ENCODE results near the gene UBALD2. TPM values are rescaled to one million over a fixed set of nuclear protein-coding genes. Genes with fewer than 3 reads are reported as not detected.

The UBALD2 gene
- total RNA-seq, 2 experiments from 2014 or later = 86.4 to 238 TPM

DNA sequence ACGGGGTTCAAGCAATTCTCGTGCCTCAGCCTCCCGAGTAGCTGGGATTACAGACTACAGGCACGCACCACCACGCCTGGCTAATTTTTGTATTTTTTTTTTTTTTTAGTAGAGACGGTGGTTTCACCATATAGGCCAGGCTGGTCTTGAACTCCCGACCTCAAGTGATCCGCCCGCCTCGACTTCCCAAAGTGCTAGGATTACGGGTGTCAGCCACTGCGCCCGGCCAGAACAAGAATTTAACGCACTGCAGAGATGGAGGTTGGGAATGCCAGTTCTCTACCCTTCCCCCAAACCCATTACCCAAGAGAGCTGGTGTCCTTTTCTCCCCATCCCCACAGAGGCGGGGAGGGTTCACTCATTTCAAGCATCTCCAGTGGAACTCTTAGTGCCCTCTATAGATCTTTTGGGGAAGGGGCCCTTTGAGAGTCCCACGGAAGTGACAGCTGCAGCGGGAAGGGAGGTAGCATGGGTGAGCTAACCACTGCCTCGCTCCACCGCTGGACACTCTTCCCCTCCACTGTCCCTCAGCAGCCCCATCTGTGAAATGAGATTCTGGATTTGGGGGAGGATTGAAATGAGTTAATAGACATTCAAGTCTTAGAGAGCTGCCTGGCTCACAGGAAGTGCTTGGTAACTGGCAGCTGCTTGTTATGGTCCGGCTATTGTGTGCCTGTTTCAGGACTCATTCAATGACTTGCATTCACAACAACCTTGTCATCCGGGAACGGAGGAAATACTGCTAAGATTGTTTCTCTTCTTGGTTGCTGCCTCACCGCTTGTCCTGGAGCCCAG lies 3.5 kb upstream of the UBALD2 start:
- Histone ChIP-seq H2AFZ (ENCODE audit: low read length) (peak overlapping the region; percentile 91), H3K9me2 (ENCODE audit: insufficient read depth, low read length) (no peaks in the 10 kb centered on the region), H3K4me3 (ENCODE audit: low read depth, low read length, poor library complexity, severe bottlenecking) (peak overlapping the region; percentile 49), H4K20me1 (ENCODE audit: insufficient read depth, low read length) (no peaks in the 10 kb centered on the region), H3K4me2 (ENCODE audit: low read length) (peak overlapping the region; percentile 70), H3K4me1 (ENCODE audit: insufficient read depth, low read length, poor library complexity, severe bottlenecking) (peaks cover 59% of the 10 kb centered on the region), H3K79me2 (ENCODE audit: insufficient read depth, low read depth, low read length) (peaks cover 11% of the 10 kb centered on the region), H3K9me3 (ENCODE audit: low read length) (no peaks in the 10 kb centered on the region), H3K27ac (ENCODE audit: low read depth, low read length, poor library complexity, severe bottlenecking) (peak overlapping the region; percentile 90), H3K36me3 (ENCODE audit: insufficient read depth, low read length) (peaks cover 5% of the 10 kb centered on the region)
- peak; percentile 86 for DNase-seq (ENCODE audit: low spot score)
- CTCF ChIA-PET (ENCODE audit: unreplicated experiment) = interaction anchor here (0.6 to 1.1 kb wide), 3 partner anchors 12 to 83 kb away, joined by 3 to 4 read pairs (median 3); no protein-coding TSS in a partner anchor
- POLR2A ChIA-PET = interaction anchor here (0.7 to 6.3 kb wide), 10 partner anchors 7 to 363 kb away, joined by 3 to 72 read pairs (median 5); partner anchors contain the start of gene SRP68
- BruUV-seq (replicated peaks) = no TSS peak
- TF ChIP-seq, protein P1, sequence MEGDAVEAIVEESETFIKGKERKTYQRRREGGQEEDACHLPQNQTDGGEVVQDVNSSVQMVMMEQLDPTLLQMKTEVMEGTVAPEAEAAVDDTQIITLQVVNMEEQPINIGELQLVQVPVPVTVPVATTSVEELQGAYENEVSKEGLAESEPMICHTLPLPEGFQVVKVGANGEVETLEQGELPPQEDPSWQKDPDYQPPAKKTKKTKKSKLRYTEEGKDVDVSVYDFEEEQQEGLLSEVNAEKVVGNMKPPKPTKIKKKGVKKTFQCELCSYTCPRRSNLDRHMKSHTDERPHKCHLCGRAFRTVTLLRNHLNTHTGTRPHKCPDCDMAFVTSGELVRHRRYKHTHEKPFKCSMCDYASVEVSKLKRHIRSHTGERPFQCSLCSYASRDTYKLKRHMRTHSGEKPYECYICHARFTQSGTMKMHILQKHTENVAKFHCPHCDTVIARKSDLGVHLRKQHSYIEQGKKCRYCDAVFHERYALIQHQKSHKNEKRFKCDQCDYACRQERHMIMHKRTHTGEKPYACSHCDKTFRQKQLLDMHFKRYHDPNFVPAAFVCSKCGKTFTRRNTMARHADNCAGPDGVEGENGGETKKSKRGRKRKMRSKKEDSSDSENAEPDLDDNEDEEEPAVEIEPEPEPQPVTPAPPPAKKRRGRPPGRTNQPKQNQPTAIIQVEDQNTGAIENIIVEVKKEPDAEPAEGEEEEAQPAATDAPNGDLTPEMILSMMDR (conservative IDR thresholded peaks at IDR 0.05; ENCODE audit: low read length) = peak; percentile 63
- no peak for TF ChIP-seq EZH2phosphoT487 (IDR thresholded peaks at IDR 0.05; ENCODE audit: borderline replicate concordance, low read depth, low read length)
- intact Hi-C loops (cut with micrococcal nuclease; ENCODE audit: unreplicated experiment) = loop anchor here (10.0 kb wide), 4 partner anchors 233 to 1203 kb away; partner anchors contain the start of genes MRPL38, RECQL5 and SAP30BP

DNA sequence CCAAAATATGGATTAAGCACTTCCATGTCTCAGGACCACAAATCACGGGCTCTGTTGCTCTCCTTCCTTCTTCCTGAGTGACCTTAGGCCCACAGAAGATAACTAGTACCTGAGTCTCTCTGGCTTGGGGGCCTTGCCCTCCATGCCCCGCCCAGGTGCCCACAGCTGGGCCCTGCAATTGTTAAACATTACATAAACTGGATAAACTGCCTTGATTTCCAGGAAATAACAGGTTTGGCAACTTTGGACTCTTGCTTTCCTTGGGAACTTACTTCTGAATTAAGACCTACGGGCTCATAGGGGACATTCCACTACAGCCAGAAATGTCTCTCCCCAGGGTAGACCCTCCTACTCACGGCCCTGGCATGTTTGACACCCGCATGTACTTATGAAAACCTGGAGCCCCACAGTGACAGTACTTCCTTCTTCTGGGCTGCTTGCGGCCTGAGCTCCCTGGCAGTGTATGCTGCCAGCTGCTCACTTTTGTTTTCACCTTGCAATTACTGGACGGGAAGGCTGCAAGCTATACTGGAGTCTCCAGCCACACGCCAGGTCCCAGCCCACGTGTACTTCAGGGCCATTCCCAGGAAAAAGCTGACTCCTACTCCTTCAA lies 2.3 kb upstream of the UBALD2 start:
- Histone ChIP-seq H3K4me1 (ENCODE audit: insufficient read depth, low read length, poor library complexity, severe bottlenecking) (peaks cover 71% of the 10 kb centered on the region), H3K9me3 (ENCODE audit: low read length) (no peaks in the 10 kb centered on the region), H2AFZ (ENCODE audit: low read length) (peak overlapping the region; percentile 91), H3K27ac (ENCODE audit: low read depth, low read length, poor library complexity, severe bottlenecking) (peak overlapping the region; percentile 90), H4K20me1 (ENCODE audit: insufficient read depth, low read length) (no peaks in the 10 kb centered on the region), H3K4me3 (ENCODE audit: low read depth, low read length, poor library complexity, severe bottlenecking) (peak overlapping the region; percentile 49), H3K79me2 (ENCODE audit: insufficient read depth, low read depth, low read length) (peaks cover 23% of the 10 kb centered on the region), H3K9me2 (ENCODE audit: insufficient read depth, low read length) (no peaks in the 10 kb centered on the region), H3K4me2 (ENCODE audit: low read length) (peak overlapping the region; percentile 70), H3K36me3 (ENCODE audit: insufficient read depth, low read length) (peaks cover 13% of the 10 kb centered on the region)
- BruUV-seq (replicated peaks) = no TSS peak
- intact Hi-C loops (cut with micrococcal nuclease; ENCODE audit: unreplicated experiment) = loop anchor here (10.0 kb wide), 4 partner anchors 232 to 1202 kb away; partner anchors contain the start of genes MRPL38, RECQL5 and SAP30BP
- peak; percentile 85 for DNase-seq (ENCODE audit: low spot score)
- CTCF ChIA-PET (ENCODE audit: unreplicated experiment) = interaction anchor here (0.6 to 1.2 kb wide), 6 partner anchors 17 to 260 kb away, joined by 3 to 7 read pairs (median 4); no protein-coding TSS in a partner anchor
- POLR2A ChIA-PET = interaction anchor here (0.5 to 6.3 kb wide), 24 partner anchors 8 to 353 kb away, joined by 3 to 72 read pairs (median 4); partner anchors contain the start of genes ACOX1, EXOC7 and PRPSAP1
- TF ChIP-seq EZH2phosphoT487 (IDR thresholded peaks at IDR 0.05; ENCODE audit: borderline replicate concordance, low read depth, low read length) = no peak

DNA sequence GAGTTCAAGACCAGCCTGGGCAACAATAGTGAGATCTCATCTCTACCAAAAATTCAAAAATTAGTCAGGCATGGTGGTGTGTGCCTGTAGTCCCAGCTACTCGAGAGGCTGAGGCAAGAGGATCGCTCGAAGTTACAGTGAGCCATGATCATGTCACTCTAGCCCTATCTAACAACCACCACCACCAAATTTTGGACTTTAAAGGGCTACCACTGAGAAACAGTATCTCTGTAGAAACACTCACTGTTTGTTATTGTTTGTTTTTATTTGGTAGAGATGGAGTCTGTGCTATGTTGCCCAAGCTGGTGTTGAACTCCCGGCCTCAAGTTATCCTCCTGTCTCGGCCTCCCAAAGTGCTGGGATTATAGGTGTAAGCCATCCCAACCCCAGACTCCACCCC lies 1.3 kb upstream of the UBALD2 start:
- Histone ChIP-seq H3K4me3 (ENCODE audit: low read depth, low read length, poor library complexity, severe bottlenecking) (peak overlapping the region; percentile 53), H4K20me1 (ENCODE audit: insufficient read depth, low read length) (no peaks in the 10 kb centered on the region), H3K9me2 (ENCODE audit: insufficient read depth, low read length) (no peaks in the 10 kb centered on the region), H2AFZ (ENCODE audit: low read length) (peak overlapping the region; percentile 91; the same call in 1 of the 2 replicates), H3K27ac (ENCODE audit: low read depth, low read length, poor library complexity, severe bottlenecking) (peak overlapping the region; percentile 90), H3K9me3 (ENCODE audit: low read length) (no peaks in the 10 kb centered on the region), H3K4me1 (ENCODE audit: insufficient read depth, low read length, poor library complexity, severe bottlenecking) (peaks cover 81% of the 10 kb centered on the region), H3K4me2 (ENCODE audit: low read length) (peak overlapping the region; percentile 70), H3K79me2 (ENCODE audit: insufficient read depth, low read depth, low read length) (peaks cover 33% of the 10 kb centered on the region), H3K36me3 (ENCODE audit: insufficient read depth, low read length) (peaks cover 15% of the 10 kb centered on the region)
- no peak for DNase-seq (ENCODE audit: low spot score)
- no peak for TF ChIP-seq EZH2phosphoT487 (IDR thresholded peaks at IDR 0.05; ENCODE audit: borderline replicate concordance, low read depth, low read length)
- TF ChIP-seq, protein P1 (conservative IDR thresholded peaks at IDR 0.05; ENCODE audit: low read length) = no peak
- POLR2A ChIA-PET = interaction anchor here (0.6 to 6.3 kb wide), 19 partner anchors 8 to 465 kb away, joined by 3 to 72 read pairs (median 4); partner anchors contain the start of genes EXOC7 and PRPSAP1
- CTCF ChIA-PET (ENCODE audit: unreplicated experiment) = interaction anchor here (1.0 to 1.2 kb wide), 3 partner anchors 84 to 1694 kb away, joined by 3 to 7 read pairs (median 4); partner anchors contain the start of gene TNRC6C
- intact Hi-C loops (cut with micrococcal nuclease; ENCODE audit: unreplicated experiment) = loop anchor here (2.0 to 10.0 kb wide), 5 partner anchors 191 to 1201 kb away; partner anchors contain the start of genes MRPL38, RECQL5, SAP30BP and SRP68
- BruUV-seq (replicated peaks) = no TSS peak
